Sigmoid colon (tissue), 7 donors: ENCODE measurements around the gene OXT. TPM values are rescaled to one million over a fixed set of nuclear protein-coding genes. Genes with fewer than 3 reads are reported as not detected.
"Not testable (repeated sequence)": the region's sequence is repeated elsewhere in the genome, so short reads cannot be mapped to it uniquely, and the experiment has no call there.

ENCODE experiments used
- DNase-seq: peaks from one replicate; pipeline ENCODE4 v3.0.0-alpha.2; 2019
- H3K27ac ChIP-seq, 4 donors: fragments of 200-600 bp; sonication (generic); one replicate each; pipeline ENCODE4 v1.5.1; 2016 to 2019; ENCODE audit warnings: mild to moderate bottlenecking in 1 of 4
- H3K27me3 ChIP-seq, 3 donors: fragments of 200-600 bp; sonication (generic); one replicate each; pipeline ENCODE4 v1.5.1; 2019; ENCODE audit warnings: mild to moderate bottlenecking in 1 of 3
- H3K36me3 ChIP-seq, 4 donors: fragments of 200-600 bp; sonication (generic); one replicate each; pipeline ENCODE4 v1.5.1; 2016 to 2019
- H3K4me1 ChIP-seq, 4 donors: fragments of 200-600 bp; sonication (generic); one replicate each; pipeline ENCODE4 v1.5.1; 2017 to 2019
- H3K4me3 ChIP-seq, 4 donors: fragments of 200-600 bp; sonication (generic); one replicate each; pipeline ENCODE4 v1.5.1; 2017 to 2019; ENCODE audit warnings: mild to moderate bottlenecking in 2 of 4, moderate library complexity in 1 of 4
- H3K9me3 ChIP-seq, 4 donors: fragments of 200-600 bp in 3 of 4; sonication (generic) in 3 of 4; one replicate each; pipeline versions ENCODE4 v1.5.1 to v1.6.1; 2013 to 2019
- CTCF ChIP-seq, 4 experiments: fragments of 450-650 bp in 3 of 4; fragments of 200-600 bp in 1 of 4; IDR thresholded peaks; one replicate each; pipeline ENCODE4 v1.5.1; 2016 to 2019; ENCODE audit warnings: antibody characterized with exemption in 4 of 4, mild to moderate bottlenecking in 3 of 4, moderate library complexity in 2 of 4
- EP300 ChIP-seq, 4 donors: sonication (generic); formaldehyde crosslinking; IDR thresholded peaks; one replicate each; pipeline ENCODE4 v1.6.1; 2017; ENCODE audit warnings: antibody characterized with exemption in 4 of 4
- POLR2A ChIP-seq, 2 donors: fragments of 450-650 bp; IDR thresholded peaks; one replicate each; pipeline ENCODE4 v1.6.1; 2016; ENCODE audit warnings: antibody characterized with exemption in 2 of 2, mild to moderate bottlenecking in 2 of 2, moderate library complexity in 2 of 2
- POLR2AphosphoS5 ChIP-seq, 4 donors: sonication (generic); formaldehyde crosslinking; IDR thresholded peaks; one replicate each; pipeline ENCODE4 v1.6.1; 2017; ENCODE audit warnings: antibody characterized with exemption in 4 of 4
- WGBS, 2 donors: extraction: QIAGEN DNeasy Blood & Tissue Kit; methylation state at CpG; one replicate each; pipeline ENCODE4 v1.1.7; 2013; 5-methylcytosine and 5-hydroxymethylcytosine counted together
- intact Hi-C: fragments of 100-400 bp; cut with DNase I; formaldehyde crosslinking; loops from one replicate; pipeline ENCODE4 v1.15.1; 2023
- polyA plus RNA-seq, 3 donors: library from polyadenylated mRNA; stranded (reverse); fragments of 200-250 nt; gene quantifications; one replicate each; pipeline ENCODE4 v1.2.3, GENCODE V29; 2013
- total RNA-seq, 4 donors: library from RNA; depleted of rRNA; stranded (reverse); fragments of >200 nt; gene quantifications; one replicate each; pipeline ENCODE4 v1.1.0, GENCODE V29; 2016
- donor health status: healthy with polysubstance abuse.
- donor health status: Bipolar disorder and iron deficiency.
- donor health status: healthy.

The OXT gene
- total and polyA plus RNA-seq, 7 donors, result 0.29 TPM; not detected in 6

- TF ChIP-seq CTCF (IDR thresholded peaks at IDR 0.05), result no peak
- no peak for TF ChIP-seq POLR2A (IDR thresholded peaks at IDR 0.05)
- no peak for TF ChIP-seq EP300 (IDR thresholded peaks at IDR 0.05)
- TF ChIP-seq POLR2AphosphoS5 (IDR thresholded peaks at IDR 0.05), result no peak
- peak overlapping the region in 3 of 4 donors; percentile 44 to 54 (median 53) for H3K4me3 ChIP-seq
- peaks cover 0 to 13% (median 11%) of the 10 kb centered on the region in 4 donors for H3K4me1 ChIP-seq
- intact Hi-C loops, result no loop called here
- peaks cover 19 to 34% (median 30%) of the 10 kb centered on the region in 3 donors for H3K27me3 ChIP-seq
- no peak overlapping the region for H3K27ac ChIP-seq
- 81 to 86% methylated on average over 22 of the region's 22 CpGs for WGBS, 2 donors
- no peaks in the 10 kb centered on the region for H3K9me3 ChIP-seq
- H3K36me3 ChIP-seq, result no peaks in the 10 kb centered on the region
- no peak for DNase-seq
Observed at GRCh38 chr20:3072530-3073250, 1.3 kb downstream of the OXT start.

- H3K36me3 ChIP-seq, DNase-seq, H3K4me3 ChIP-seq, H3K27ac ChIP-seq, intact Hi-C loops, H3K9me3 ChIP-seq: not testable (repeated sequence)
- peaks cover 19 to 34% (median 30%) of the 10 kb centered on the region in 3 donors for H3K27me3 ChIP-seq
- 88 to 95% methylated on average over 8 of the region's 8 CpGs for WGBS, 2 donors
- H3K4me1 ChIP-seq, result peaks cover 0 to 13% (median 11%) of the 10 kb centered on the region in 4 donors
Observed at GRCh38 chr20:3073251-3073643, 1.8 kb downstream of the OXT start.

GRCh38 chr20:3074812-3075211, 3.4 kb downstream of the OXT start:
- Histone ChIP-seq H3K4me3 (no peak overlapping the region), H3K4me1 (peaks cover 0 to 13% (median 11%) of the 10 kb centered on the region in 4 donors), H3K36me3 (no peaks in the 10 kb centered on the region), H3K27ac (no peak overlapping the region), H3K9me3 (no peaks in the 10 kb centered on the region), H3K27me3 (peaks cover 19 to 42% (median 30%) of the 10 kb centered on the region in 3 donors)
- intact Hi-C loops, result no loop called here
- no peak for DNase-seq
- TF ChIP-seq POLR2AphosphoS5 (IDR thresholded peaks at IDR 0.05) (no peak), EP300 (IDR thresholded peaks at IDR 0.05) (no peak), CTCF (IDR thresholded peaks at IDR 0.05) (no peak), POLR2A (IDR thresholded peaks at IDR 0.05) (no peak)
- WGBS, 2 donors, result 24 to 39% methylated on average over 6 of the region's 6 CpGs

GRCh38 chr20:3075315-3075714, 3.9 kb downstream of the OXT start:
- H3K9me3 ChIP-seq, DNase-seq, intact Hi-C loops, H3K36me3 ChIP-seq, H3K27ac ChIP-seq, H3K4me3 ChIP-seq: not testable (repeated sequence)
- 69 to 78% methylated on average over 6 of the region's 6 CpGs for WGBS, 2 donors
- Histone ChIP-seq H3K27me3 (peaks cover 19 to 44% (median 30%) of the 10 kb centered on the region in 3 donors), H3K4me1 (peaks cover 0 to 13% (median 11%) of the 10 kb centered on the region in 4 donors)

GRCh38 chr20:3077618-3078134, 6.3 kb downstream of the OXT start:
- WGBS, 2 donors, result 50 to 85% methylated on average over 4 of the region's 4 CpGs
- Histone ChIP-seq H3K9me3 (no peaks in the 10 kb centered on the region), H3K27ac (no peak overlapping the region), H3K27me3 (peaks cover 16 to 43% (median 27%) of the 10 kb centered on the region in 3 donors), H3K4me1 (peaks cover 0 to 8% (median 6%) of the 10 kb centered on the region in 4 donors), H3K4me3 (no peak overlapping the region), H3K36me3 (no peaks in the 10 kb centered on the region)
- no peak for DNase-seq
- no peak for TF ChIP-seq POLR2A (IDR thresholded peaks at IDR 0.05)
- no peak for TF ChIP-seq POLR2AphosphoS5 (IDR thresholded peaks at IDR 0.05)
- no peak for TF ChIP-seq CTCF (IDR thresholded peaks at IDR 0.05)
- TF ChIP-seq EP300 (IDR thresholded peaks at IDR 0.05), result no peak
- intact Hi-C loops, result no loop called here
